IPS-11a (cell line): Measurements from ENCODE around the gene CCR5.
"Not testable (repeated sequence)": the region's sequence is repeated elsewhere in the genome, so short reads cannot be mapped to it uniquely, and the experiment has no call there.

Source experiments
- H3K4me3 ChIP-seq: one replicate; pipeline ENCODE4 v1.5.1; 2013; ENCODE audit warnings: low read depth, low read length, control low read depth

CCR5 gene

DNA sequence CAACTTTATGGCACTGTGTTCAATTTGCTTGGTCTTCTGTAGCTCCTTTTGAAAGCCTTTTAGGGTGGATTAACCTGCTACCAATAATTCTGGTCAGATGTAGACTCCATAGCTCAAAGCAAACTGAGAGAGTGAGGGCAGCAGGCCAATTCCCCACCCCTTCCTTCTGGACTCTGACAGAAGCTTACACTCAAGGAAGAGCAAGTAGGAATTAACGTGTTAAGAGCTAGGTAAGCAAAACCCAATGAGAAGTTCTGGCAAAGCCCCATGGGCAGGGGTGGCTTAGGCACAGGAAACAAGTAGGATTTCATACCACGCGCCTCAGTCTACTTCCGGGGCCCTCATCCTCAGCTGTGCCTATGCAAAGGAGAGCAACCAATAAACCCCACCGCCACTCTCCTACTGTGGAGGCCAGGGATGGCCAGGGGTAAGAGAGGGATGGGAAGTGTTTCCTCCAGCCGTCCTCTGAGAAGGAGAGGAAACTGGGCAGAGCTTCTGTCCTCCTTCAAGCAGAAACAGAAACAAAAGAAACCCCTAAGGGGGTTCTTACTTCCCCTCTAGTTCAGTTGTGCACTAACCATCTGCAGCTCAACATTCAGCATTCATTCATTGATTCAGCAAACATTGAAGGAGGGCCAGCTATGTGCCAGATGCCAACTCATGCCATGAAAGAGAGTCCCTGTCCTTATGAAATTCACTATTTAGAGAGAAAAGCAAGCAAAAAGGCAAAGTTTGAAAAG is 12.6 kb downstream of the CCR5 start:
- no peak overlapping the region for H3K4me3 ChIP-seq

DNA sequence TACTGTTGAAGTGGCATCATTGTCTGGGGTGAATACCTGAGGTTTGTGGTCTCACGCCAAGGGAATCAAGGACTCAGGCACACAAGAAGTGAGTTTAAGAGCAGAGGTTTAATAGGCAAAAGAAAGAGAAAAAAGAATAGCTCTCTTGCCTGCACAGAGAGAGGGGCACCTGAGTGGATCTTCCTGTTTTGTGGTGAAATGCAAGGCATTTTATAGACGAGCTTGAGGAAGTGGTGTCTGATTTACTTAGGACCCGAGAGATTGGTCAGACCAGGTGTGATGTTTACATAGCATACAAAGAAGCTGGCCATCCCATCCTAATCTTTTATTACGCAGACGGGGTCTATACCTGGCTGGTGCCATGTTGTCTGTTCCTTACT is 13.2 kb downstream of the CCR5 start:
- H3K4me3 ChIP-seq, result no peak overlapping the region

DNA sequence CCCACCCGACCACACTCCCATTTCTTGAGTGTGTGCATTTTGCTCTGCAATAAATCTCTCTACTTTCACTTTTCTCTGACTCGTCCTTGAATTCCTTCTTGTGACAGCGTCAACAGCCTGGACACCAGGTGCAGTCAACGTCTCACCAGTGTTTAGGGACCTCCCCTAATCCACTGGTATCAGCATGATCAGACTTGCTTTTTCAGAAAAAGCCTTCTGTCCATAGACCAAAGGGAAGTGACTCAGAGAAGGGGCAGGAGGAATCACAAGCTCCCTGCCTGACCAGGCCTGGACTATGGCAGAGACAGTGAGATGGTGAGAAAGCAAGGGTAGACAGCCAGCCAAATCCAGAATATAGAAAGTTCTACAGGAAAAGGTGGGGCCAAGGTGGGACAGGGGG is 15.5 kb downstream of the CCR5 start:
- no peak overlapping the region for H3K4me3 ChIP-seq

DNA sequence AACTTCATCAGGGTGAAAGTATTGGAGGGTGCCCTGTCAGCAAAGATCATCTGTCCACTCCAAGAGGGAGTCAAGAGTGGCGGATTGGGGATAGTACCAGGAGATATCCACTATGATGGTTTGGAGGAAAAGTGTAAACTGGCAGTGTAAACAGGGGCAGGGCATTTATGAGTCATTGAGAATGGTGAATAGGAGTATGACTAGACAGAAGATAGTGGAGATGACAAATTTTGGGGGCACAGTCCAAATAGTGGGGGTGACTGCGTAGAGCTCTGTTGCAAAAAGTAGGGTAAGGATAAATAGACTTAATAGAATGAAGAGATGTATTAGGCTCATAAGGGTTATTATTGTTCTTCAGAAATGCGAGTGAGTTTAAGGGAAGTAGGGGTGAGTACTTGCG is 18.1 kb downstream of the CCR5 start:
- not testable (repeated sequence) for H3K4me3 ChIP-seq

DNA sequence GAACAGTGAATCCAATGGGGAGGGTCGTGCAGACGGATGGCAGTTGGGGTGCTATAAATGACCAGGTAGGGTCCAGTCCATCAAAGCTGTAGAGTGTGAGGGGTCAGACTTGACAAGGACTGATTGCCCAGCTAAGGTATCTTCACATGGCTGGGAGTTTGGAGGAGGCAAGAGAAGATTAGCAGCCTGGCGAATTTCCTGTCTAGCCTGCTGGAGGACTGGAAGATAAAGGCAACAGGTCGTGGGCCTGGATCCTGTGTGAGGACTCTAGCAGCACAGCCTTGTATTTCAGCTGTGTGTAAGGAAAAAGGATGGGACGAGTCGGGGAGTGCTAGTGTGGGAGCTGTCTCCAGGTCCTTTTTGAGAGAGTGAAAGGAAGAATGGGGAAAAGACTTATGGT is 18.6 kb downstream of the CCR5 start:
- no peak overlapping the region for H3K4me3 ChIP-seq

DNA sequence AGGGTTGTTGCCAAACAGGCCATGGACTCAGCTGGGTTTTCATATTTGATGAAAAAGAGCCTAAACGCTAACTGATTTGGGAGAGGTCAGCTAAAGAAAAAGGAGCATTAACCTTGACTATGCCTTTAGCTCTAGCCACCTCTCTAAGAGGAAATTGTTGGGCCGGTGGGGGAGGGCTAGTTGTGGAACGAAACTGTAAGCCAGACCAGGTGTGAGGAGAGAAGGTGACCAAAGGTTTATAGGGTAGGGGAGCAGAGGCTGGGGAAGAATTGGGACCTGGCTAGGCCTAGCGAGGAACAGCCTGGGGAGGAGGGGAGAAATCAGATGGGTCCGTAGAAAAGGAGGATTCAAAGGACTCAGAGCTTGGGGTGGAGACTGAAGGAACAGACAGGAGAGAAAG is 20.8 kb downstream of the CCR5 start:
- not testable (repeated sequence) for H3K4me3 ChIP-seq

DNA sequence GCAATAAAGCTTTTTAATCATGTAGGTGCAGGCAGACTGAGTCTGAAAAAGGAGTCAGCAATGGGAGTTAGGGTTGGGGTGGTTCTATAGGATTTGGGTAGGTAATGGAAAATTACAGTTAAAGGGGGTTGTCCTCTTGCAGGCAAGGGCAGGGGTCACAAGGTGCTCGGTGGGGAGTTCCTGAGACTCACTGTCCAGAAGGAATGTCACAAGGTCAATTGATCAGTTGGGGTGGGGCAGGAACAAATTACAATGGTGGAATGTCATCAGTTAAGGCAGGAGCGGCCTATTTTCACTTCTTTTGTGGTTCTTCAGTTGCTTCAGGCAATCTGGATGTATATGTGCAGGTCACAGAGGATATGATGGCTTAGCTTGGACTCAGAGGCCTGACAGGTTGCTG is 22.3 kb downstream of the CCR5 start:
- H3K4me3 ChIP-seq, result no peak overlapping the region

DNA sequence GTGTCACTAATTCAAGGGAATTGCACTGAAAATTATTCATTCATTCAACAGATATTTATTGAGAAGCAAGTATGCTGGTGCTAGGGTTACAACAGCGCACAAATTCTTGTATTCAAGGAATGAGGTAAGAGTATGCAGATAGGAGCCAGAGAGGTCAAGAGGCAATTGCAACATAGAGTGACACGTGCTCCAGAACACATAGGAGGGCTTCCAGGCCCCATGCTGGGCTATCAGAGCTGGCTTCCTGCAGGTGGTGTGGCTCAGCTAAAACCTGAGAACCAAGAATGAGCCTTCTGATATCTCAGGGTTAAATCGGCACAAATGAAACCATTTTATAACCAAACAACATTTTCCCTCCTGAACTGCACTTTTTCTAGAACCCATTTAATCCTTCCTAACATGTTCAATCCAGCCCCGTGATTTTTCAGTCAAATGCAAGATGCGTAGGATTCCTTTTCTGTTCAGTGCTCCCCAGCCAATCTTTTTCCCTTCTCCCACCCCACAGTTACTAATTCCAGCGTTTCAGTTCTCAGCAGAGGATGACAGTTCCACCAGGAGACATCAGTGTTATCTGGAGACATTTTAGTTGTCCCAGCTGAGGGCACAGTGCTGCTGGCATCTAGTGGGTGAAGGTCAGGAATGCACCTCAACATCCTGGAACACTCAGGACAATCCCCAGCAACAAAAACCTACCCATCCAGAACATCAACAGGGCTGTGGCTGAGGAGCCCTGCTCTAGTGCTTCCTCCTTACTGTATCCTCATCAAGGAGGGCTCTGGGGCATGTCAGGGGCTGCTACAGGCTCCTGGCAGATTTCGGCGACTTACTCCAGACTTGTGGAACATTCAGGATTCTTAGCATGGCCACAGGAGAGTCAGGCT is 23.0 kb downstream of the CCR5 start:
- H3K4me3 ChIP-seq, result no peak overlapping the region

DNA sequence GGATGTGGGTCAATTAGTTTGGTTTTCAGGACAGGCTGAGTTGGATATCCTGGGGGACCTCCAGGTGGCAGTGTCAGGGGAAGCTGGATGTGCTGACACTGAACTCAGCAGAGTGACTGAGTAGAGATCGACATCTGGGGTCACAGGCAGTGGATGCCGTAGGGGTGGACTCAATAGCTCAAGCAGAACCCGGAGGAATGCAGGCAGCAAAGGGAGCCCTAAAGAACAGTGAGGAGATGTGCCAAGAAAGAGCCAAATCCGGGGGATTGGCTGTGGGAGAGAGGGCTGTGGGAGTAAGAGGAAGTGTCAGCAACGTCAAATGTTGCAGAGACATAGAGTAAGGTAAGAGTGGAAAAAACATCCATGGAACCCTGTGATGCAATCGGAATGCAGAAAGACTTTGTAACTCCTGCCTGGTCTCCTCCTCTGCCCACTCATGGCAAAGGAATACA is 24.5 kb downstream of the CCR5 start:
- H3K4me3 ChIP-seq, result no peak overlapping the region

DNA sequence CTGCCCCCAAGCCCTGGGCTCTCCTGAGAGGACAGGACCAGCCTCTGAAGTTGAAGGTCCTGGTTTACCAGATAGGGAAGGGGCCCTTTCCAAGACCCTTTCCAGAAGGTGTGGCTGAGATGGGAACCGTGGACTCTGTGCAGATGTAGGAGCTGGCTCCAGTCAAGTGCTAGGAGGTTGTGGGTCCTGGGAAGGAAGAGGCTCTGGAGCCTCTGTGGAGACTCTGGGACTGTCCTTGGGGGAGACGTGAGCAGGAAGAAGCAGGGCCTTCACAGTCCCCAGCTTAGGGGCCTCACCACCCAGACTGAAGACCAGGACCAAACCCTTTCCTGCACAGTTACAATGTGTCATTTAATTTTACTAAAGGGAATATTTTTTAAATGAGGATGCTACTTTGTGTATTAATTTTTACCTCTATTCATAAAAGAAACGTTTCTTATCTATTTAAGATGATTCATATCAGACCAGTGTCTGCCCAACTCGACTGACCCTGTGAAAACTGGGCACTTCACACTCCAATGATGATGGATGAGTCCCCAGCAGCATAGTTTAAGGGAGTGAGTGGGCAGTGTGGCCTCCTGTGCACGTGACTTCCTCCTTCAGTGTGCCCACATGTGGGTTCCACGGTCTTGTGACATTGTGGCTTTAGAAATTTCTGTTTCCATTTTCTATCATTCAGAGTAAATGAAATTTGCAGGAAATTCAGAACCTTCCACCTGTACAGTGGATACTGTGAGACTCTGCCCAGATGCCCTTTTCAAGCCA is 25.2 kb downstream of the CCR5 start:
- no peak overlapping the region for H3K4me3 ChIP-seq

DNA sequence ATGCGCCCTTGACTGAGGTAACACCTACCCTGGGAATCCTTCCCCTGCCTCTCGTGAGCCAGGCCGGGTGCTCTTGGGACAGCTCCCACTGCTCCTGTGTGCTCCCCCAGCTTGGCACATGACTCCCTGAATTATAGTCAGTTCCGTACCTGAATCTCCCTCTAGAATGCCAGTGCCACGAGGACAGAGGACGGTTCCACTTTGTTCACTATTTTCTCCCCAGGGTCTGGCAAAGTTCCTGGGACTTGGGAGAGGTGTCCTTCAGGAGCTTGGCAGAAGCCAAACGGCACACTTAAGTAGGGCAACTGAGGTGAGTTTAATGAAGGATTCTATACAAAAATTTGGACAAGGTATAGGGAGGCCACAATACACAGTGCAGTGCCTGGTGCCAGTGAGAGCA is 26.4 kb downstream of the CCR5 start:
- H3K4me3 ChIP-seq, result no peak overlapping the region

DNA sequence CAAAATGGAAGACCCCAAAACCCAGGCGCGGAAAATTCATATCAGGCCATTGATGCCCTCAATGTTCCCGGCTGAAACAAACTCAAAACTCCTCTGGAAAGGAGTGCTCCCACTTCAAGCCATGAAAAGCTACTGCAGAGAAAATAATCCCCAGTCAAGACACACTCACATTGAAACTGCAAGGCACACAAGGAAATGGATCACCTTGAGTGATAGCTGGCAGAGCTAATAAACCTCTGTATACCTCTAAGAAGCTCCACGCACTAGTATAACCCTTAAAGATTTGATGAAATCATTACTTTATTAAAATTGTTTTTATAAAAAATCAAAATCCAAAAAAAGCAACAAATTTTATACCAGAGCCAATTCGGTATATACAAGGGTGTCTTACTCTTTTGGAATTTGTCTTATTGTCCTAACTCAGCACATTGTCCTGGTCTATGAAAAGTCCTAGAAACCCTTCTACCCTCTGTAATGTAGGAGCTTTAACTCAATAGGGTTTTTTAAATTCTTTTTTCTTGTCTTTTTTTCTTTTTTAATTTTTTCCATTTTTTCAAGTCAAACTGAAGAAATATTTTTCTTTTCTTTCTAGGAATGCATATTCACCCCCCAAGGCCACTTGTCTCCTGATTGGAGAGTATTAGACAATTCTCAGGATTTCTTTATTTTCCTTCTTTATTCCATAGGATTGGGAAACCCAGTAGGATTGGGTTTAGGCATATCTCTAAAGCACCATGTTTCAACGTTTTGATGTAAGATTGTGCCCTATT is 27.6 kb downstream of the CCR5 start:
- no peak overlapping the region for H3K4me3 ChIP-seq

DNA sequence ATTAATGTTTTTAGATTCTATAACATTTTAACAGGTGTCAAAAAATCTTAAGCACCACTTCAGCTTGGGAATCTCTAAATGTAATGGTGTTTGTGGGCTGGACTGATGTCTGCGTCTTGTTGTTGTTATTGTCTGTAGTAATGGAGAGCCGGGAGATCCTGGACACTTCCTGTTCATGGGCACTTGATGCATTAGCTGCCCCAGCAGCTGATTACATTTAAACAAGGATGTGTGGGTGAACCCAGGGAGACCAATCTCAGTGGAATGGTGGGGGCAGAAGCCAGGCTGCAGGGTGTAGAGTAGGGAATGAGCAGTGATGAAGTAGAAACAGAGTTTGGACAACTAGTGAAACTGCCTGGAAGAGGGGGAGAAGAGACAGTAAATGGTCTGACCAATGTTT is 28.4 kb downstream of the CCR5 start:
- no peak overlapping the region for H3K4me3 ChIP-seq

DNA sequence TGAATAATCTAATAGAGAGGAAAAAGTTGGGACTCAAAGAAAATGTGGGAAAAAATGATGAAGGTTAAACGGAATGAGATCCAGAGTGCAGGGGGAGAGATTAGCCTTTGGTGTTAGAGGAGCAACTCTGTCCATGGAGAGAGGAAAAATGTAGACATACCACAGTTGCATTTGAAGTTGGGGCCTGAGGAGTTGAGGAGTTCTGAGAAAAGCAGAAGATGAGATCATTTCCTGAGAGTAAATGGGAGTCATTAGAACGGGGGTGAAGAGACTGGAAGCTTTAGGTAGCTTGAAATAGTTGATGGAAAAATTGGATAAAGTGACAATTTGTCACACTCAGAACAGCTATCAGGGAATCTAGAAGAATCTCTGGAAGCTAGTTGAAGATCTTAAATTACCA is 28.8 kb downstream of the CCR5 start:
- no peak overlapping the region for H3K4me3 ChIP-seq

DNA sequence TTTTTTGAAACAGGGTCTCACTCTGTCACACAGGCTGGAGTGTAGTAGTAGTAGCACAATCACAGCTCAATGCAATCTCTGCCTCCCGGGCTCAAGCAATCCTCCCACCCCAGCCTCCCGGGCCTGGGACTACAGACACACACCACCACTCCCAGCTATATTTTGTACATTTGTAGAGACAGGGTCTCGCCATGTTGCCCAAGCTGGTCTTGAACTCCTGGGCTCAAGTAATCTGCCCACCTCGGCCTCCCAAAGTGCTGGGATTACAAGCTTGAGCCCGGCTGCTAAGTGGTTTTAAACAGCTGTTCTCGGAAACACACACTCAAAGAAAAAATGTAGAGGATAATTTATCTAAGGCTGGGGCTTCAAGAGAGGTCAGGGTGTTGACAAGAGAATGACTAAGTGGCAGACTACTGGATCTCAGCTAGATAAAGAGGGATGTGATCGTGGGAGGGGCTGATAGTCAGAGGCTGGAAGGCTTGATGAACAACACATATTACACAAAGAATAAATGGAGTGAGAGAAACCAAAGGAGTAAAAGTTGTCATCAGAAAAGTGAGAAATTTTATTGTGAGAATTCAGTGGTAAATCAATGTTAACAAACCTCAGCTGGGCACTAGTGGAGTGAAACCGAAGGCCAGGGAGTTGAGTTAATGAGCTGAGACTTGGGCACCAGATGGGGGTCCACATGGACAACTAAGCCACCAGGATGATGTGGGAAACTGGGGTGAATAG is 29.4 kb downstream of the CCR5 start:
- no peak overlapping the region for H3K4me3 ChIP-seq

DNA sequence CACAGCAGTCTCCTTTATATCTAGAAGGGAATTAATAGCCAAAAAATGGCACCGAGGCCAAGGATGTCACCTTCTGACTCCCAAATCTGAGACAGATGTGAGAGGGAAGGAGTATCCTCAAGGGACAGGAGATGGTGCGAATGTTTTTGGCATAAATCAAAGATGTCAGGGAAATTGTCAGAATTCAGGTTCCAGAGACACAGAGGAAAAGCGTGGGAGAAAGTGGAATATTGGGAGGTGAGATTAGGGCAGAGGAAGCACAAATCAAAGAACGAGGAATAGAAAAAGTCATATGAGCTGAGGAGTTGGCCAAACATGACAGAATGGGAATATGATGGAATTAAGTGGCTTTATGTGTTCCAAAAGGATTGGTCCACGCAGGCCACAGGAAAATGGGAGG is 30.1 kb downstream of the CCR5 start:
- no peak overlapping the region for H3K4me3 ChIP-seq

DNA sequence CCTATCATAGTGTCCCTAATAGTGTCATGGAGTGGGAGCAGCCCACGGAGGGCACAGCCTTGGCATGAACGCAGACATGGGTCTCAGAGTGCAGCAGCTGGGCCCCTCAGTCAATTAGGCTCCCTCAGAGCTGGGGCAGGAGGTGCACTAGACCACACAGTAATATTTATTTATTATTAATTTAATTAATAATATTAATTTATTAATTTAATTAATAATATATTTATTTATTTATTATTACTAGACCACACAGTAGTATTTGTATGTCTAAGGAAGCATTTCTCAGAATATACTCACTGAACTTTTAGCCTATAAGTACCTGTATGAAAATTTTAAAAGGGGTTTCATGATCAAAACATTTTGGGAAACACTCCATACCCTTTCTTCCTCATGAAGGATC is 30.8 kb downstream of the CCR5 start:
- no peak overlapping the region for H3K4me3 ChIP-seq

DNA sequence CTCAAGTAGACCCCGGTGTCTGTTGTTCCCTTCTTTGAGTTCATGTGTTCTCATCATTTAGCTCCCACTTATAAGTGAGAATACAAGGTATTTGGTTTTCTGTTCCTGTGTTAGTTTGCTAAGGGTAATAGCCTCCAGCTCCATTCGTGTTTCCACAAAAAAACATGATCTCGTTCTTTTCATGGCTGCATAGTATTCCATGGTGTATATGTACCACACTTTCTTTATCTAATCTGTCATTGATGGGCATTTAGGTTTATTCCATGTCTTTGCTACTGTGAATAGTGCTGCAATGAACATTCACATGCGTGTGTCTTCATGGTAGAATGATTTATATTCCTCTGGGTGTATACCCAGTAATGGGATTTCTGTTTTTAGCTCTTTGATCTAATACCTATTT is 32.2 kb downstream of the CCR5 start:
- not testable (repeated sequence) for H3K4me3 ChIP-seq

DNA sequence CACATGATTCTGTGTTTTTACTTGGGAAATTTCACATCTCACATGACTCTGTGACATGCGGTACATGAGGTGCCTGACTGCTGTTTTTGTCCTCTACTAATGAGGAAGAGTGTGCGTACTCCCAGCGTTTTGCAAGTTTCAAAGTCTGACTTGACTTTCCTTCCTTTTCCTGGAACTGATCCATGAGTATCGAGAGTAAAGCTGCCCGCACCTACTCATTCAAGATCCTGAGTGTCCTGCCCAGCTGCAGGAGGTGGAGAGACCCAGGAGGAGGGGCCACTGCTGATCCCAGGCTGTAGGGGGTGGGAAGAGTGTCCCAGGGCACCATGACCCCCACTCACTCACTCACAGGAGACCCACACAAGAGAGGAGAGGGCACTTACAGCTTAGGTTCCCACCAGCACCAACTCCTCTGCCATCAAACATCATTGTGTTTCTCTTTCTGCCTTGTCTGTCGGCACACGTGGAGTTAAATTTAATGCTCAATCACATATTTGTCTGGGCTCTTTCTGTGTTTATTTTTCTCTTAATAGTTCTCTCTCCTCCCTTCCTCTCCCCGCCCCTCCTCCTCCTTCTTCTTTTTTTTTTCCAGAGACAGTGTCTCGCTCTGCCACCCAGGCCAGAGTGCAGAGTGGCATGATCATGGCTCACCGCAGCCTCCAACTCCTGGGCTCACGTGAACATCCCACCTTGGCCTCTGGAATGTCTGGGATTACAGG is 34.7 kb downstream of the CCR5 start:
- H3K4me3 ChIP-seq, result no peak overlapping the region

DNA sequence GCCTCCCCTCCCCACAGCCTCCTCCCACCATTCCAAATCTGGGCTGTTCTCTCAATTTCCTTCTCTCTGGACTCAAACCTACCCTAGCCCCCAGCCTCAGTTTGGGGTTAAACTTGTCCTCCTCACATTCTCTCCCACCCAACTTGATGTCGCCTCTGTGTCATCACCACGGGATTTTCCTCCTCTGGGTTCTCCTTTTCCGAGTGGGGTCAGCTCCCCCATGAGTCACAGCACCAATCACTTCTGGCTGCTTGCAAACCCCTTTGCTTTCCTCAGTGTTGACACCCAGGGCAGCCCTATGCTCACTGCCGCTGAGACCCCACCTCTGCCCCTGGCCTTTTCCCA is 35.7 kb downstream of the CCR5 start:
- no peak overlapping the region for H3K4me3 ChIP-seq
